ENCODE measurements around the gene LCA5L.
"Not testable (repeated sequence)": the region's sequence is repeated elsewhere in the genome, so short reads cannot be mapped to it uniquely, and the experiment has no call there.

The LCA5L gene

DNA sequence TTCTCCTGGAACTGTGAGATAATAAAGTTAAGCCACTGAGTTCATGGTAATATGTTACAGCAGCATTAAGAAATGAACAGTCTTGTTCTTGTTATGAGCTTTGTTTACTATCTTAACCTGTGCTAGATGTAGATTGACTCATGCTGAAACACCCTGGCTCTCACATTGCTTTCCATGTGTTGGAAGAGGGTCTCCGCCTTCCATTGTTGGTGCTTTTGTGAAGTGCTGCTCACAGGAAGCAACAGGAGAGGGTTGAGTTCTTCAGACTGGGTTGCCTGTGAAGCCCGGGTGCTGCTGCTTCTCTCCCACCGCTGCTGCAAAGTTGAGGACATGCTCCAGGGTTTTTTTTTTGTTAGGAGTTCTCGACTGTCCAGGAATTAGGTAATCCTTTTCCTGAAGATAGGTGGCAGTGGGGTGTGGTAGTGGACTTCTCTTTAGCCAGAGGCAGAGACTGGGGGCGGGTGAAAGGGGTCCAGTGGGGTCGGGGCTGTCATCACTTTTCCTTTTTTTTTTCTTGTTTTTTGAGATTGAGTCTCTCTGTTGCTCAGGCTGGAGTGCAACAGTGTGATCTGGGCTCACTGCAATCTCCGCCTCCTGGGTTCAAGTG, 68.0 kb downstream of the LCA5L start:
- Histone ChIP-seq H3K4me1 (ENCODE audit: control insufficient read depth, insufficient read depth, low read length) (peaks cover 4% of the 10 kb centered on the region), H3K9me3 (ENCODE audit: control insufficient read depth, low read length) (no peaks in the 10 kb centered on the region), H3K27me3 (ENCODE audit: control insufficient read depth, insufficient read depth, low read length, poor library complexity, severe bottlenecking) (no peaks in the 10 kb centered on the region), H3K4me3 (ENCODE audit: insufficient read depth, low read depth, low read length) (no peak overlapping the region), H3K36me3 (ENCODE audit: control insufficient read depth, insufficient read depth, low read length) (no peaks in the 10 kb centered on the region), H3K27ac (ENCODE audit: insufficient read depth, low read depth, low read length, poor library complexity, severe bottlenecking) (no peak overlapping the region)
- 73 to 74% methylated on average over 7 of the region's 7 CpGs for WGBS, 2 experiments

- WGBS, 2 experiments = 88 to 90% methylated on average over 2 of the region's 2 CpGs
- H3K36me3 ChIP-seq (ENCODE audit: control insufficient read depth, insufficient read depth, low read length) = no peaks in the 10 kb centered on the region
Observed at GRCh38 chr21:39375446-39375845, 70.1 kb downstream of the LCA5L start.

GRCh38 chr21:39374046-39374445, 71.5 kb downstream of the LCA5L start:
- Histone ChIP-seq H3K4me1 (ENCODE audit: control insufficient read depth, insufficient read depth, low read length) (no peaks in the 10 kb centered on the region), H3K36me3 (ENCODE audit: control insufficient read depth, insufficient read depth, low read length) (no peaks in the 10 kb centered on the region), H3K4me3 (ENCODE audit: insufficient read depth, low read depth, low read length) (no peak overlapping the region), H3K27ac (ENCODE audit: insufficient read depth, low read depth, low read length, poor library complexity, severe bottlenecking) (no peak overlapping the region), H3K27me3 (ENCODE audit: control insufficient read depth, insufficient read depth, low read length, poor library complexity, severe bottlenecking) (no peaks in the 10 kb centered on the region), H3K9me3 (ENCODE audit: control insufficient read depth, low read length) (no peaks in the 10 kb centered on the region)
- WGBS, 2 experiments = 86 to 91% methylated on average over 6 of the region's 6 CpGs

More at GRCh38 chr21:39375446-39375845, 70.1 kb downstream of the LCA5L start:
- H3K4me1 ChIP-seq (ENCODE audit: control insufficient read depth, insufficient read depth, low read length) = no peaks in the 10 kb centered on the region
- no peak overlapping the region for H3K27ac ChIP-seq (ENCODE audit: insufficient read depth, low read depth, low read length, poor library complexity, severe bottlenecking)
- no peak overlapping the region for H3K4me3 ChIP-seq (ENCODE audit: insufficient read depth, low read depth, low read length)
- no peaks in the 10 kb centered on the region for H3K9me3 ChIP-seq (ENCODE audit: control insufficient read depth, low read length)
- no peaks in the 10 kb centered on the region for H3K27me3 ChIP-seq (ENCODE audit: control insufficient read depth, insufficient read depth, low read length, poor library complexity, severe bottlenecking)

DNA sequence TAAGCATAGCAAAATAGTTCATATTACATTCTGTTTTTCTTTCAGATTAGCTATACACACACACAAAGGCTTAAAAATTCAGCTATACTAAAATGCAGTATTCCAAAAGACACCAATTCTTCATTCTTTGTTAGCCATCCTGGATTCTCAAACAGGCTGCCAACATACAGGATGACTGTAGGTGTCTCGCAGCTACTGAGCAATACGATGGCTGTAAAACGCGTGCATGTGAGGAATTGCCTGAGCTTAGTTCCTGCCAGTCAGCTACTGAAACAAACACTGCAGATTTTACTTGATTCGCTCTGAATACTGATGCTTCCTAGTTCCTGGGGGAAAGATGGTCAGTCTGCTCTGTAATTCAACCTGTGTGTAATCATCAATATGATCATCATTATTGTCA, 71.9 kb downstream of the LCA5L start:
- H3K36me3 ChIP-seq (ENCODE audit: control insufficient read depth, insufficient read depth, low read length) = no peaks in the 10 kb centered on the region
- H3K27me3 ChIP-seq (ENCODE audit: control insufficient read depth, insufficient read depth, low read length, poor library complexity, severe bottlenecking) = no peaks in the 10 kb centered on the region
- H3K4me1 ChIP-seq (ENCODE audit: control insufficient read depth, insufficient read depth, low read length) = no peaks in the 10 kb centered on the region
- no peak overlapping the region for H3K4me3 ChIP-seq (ENCODE audit: insufficient read depth, low read depth, low read length)
- WGBS, 2 experiments = 47 to 49% methylated on average over 5 of the region's 5 CpGs
- H3K9me3 ChIP-seq (ENCODE audit: control insufficient read depth, low read length) = no peaks in the 10 kb centered on the region
- H3K27ac ChIP-seq (ENCODE audit: insufficient read depth, low read depth, low read length, poor library complexity, severe bottlenecking) = no peak overlapping the region

- H3K27ac ChIP-seq (ENCODE audit: insufficient read depth, low read depth, low read length, poor library complexity, severe bottlenecking); H3K27me3 ChIP-seq (ENCODE audit: control insufficient read depth, insufficient read depth, low read length, poor library complexity, severe bottlenecking); H3K4me1 ChIP-seq (ENCODE audit: control insufficient read depth, insufficient read depth, low read length); H3K4me3 ChIP-seq (ENCODE audit: insufficient read depth, low read depth, low read length); H3K9me3 ChIP-seq (ENCODE audit: control insufficient read depth, low read length); H3K36me3 ChIP-seq (ENCODE audit: control insufficient read depth, insufficient read depth, low read length): not testable (repeated sequence)
- 94 to 95% methylated on average over 7 of the region's 7 CpGs for WGBS, 2 experiments
Observed at GRCh38 chr21:39369896-39370288, 75.7 kb downstream of the LCA5L start.

DNA sequence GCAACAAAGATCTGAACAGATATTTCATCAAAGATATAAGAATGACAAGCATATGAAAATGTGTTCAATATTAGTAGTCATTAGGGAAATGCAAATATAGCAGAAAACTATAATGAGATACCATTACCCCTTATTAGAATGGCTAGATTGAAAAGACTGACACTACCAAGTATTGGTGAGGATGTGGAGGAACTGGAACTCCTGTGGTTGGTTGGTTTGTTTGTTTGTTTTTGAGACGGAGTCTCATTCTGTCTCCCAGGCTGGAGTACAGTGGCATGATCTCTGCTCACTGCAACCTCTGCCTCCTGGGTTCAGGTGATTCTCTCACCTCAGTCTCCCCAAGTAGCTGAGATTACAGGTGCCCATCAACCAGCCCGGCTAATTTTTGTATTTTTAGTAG, 77.8 kb downstream of the LCA5L start:
- no peaks in the 10 kb centered on the region for H3K4me1 ChIP-seq (ENCODE audit: control insufficient read depth, insufficient read depth, low read length)
- H3K9me3 ChIP-seq (ENCODE audit: control insufficient read depth, low read length) = peaks cover 2% of the 10 kb centered on the region
- H3K36me3 ChIP-seq (ENCODE audit: control insufficient read depth, insufficient read depth, low read length) = no peaks in the 10 kb centered on the region
- no peak overlapping the region for H3K27ac ChIP-seq (ENCODE audit: insufficient read depth, low read depth, low read length, poor library complexity, severe bottlenecking)
- no peaks in the 10 kb centered on the region for H3K27me3 ChIP-seq (ENCODE audit: control insufficient read depth, insufficient read depth, low read length, poor library complexity, severe bottlenecking)
- H3K4me3 ChIP-seq (ENCODE audit: insufficient read depth, low read depth, low read length) = no peak overlapping the region
- WGBS, 2 experiments = 85 to 92% methylated on average over 2 of the region's 2 CpGs

GRCh38 chr21:39366563-39366962, 79.0 kb downstream of the LCA5L start:
- Histone ChIP-seq H3K4me1 (ENCODE audit: control insufficient read depth, insufficient read depth, low read length) (no peaks in the 10 kb centered on the region), H3K27me3 (ENCODE audit: control insufficient read depth, insufficient read depth, low read length, poor library complexity, severe bottlenecking) (no peaks in the 10 kb centered on the region), H3K9me3 (ENCODE audit: control insufficient read depth, low read length) (peaks cover 2% of the 10 kb centered on the region), H3K27ac (ENCODE audit: insufficient read depth, low read depth, low read length, poor library complexity, severe bottlenecking) (no peak overlapping the region), H3K36me3 (ENCODE audit: control insufficient read depth, insufficient read depth, low read length) (no peaks in the 10 kb centered on the region), H3K4me3 (ENCODE audit: insufficient read depth, low read depth, low read length) (no peak overlapping the region)
- WGBS, 2 experiments = 83 to 94% methylated on average over 3 to 4 of the region's 4 CpGs

GRCh38 chr21:39364949-39365348, 80.6 kb downstream of the LCA5L start:
- Histone ChIP-seq H3K9me3 (ENCODE audit: control insufficient read depth, low read length) (peaks cover 2% of the 10 kb centered on the region), H3K27me3 (ENCODE audit: control insufficient read depth, insufficient read depth, low read length, poor library complexity, severe bottlenecking) (no peaks in the 10 kb centered on the region), H3K4me1 (ENCODE audit: control insufficient read depth, insufficient read depth, low read length) (no peaks in the 10 kb centered on the region), H3K27ac (ENCODE audit: insufficient read depth, low read depth, low read length, poor library complexity, severe bottlenecking) (no peak overlapping the region), H3K4me3 (ENCODE audit: insufficient read depth, low read depth, low read length) (no peak overlapping the region), H3K36me3 (ENCODE audit: control insufficient read depth, insufficient read depth, low read length) (no peaks in the 10 kb centered on the region)
- 94 to 96% methylated on average over 3 to 4 of the region's 4 CpGs for WGBS, 2 experiments

- Histone ChIP-seq H3K27ac (ENCODE audit: insufficient read depth, low read depth, low read length, poor library complexity, severe bottlenecking) (no peak overlapping the region), H3K9me3 (ENCODE audit: control insufficient read depth, low read length) (peaks cover 2% of the 10 kb centered on the region), H3K4me1 (ENCODE audit: control insufficient read depth, insufficient read depth, low read length) (no peaks in the 10 kb centered on the region), H3K36me3 (ENCODE audit: control insufficient read depth, insufficient read depth, low read length) (no peaks in the 10 kb centered on the region), H3K27me3 (ENCODE audit: control insufficient read depth, insufficient read depth, low read length, poor library complexity, severe bottlenecking) (no peaks in the 10 kb centered on the region), H3K4me3 (ENCODE audit: insufficient read depth, low read depth, low read length) (no peak overlapping the region)
- 91 to 92% methylated on average over 5 to 6 of the region's 6 CpGs for WGBS, 2 experiments
Observed at GRCh38 chr21:39363607-39364555, 81.7 kb downstream of the LCA5L start.

- peaks cover 1% of the 10 kb centered on the region for H3K9me3 ChIP-seq (ENCODE audit: control insufficient read depth, low read length)
- WGBS, 2 experiments = 95 to 98% methylated on average over 3 of the region's 3 CpGs
- no peak overlapping the region for H3K4me3 ChIP-seq (ENCODE audit: insufficient read depth, low read depth, low read length)
- no peaks in the 10 kb centered on the region for H3K4me1 ChIP-seq (ENCODE audit: control insufficient read depth, insufficient read depth, low read length)
- H3K36me3 ChIP-seq (ENCODE audit: control insufficient read depth, insufficient read depth, low read length) = no peaks in the 10 kb centered on the region
- H3K27me3 ChIP-seq (ENCODE audit: control insufficient read depth, insufficient read depth, low read length, poor library complexity, severe bottlenecking) = no peaks in the 10 kb centered on the region
- H3K27ac ChIP-seq (ENCODE audit: insufficient read depth, low read depth, low read length, poor library complexity, severe bottlenecking) = no peak overlapping the region
Observed at GRCh38 chr21:39362733-39363132, 82.8 kb downstream of the LCA5L start.
